ENCODE measurements around the gene RHBDD1. TPM values are rescaled to one million over a fixed set of nuclear protein-coding genes. Genes with fewer than 3 reads are reported as not detected.

RHBDD1 gene, protein sequence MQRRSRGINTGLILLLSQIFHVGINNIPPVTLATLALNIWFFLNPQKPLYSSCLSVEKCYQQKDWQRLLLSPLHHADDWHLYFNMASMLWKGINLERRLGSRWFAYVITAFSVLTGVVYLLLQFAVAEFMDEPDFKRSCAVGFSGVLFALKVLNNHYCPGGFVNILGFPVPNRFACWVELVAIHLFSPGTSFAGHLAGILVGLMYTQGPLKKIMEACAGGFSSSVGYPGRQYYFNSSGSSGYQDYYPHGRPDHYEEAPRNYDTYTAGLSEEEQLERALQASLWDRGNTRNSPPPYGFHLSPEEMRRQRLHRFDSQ
- 3.7 TPM for total RNA-seq

DNA sequence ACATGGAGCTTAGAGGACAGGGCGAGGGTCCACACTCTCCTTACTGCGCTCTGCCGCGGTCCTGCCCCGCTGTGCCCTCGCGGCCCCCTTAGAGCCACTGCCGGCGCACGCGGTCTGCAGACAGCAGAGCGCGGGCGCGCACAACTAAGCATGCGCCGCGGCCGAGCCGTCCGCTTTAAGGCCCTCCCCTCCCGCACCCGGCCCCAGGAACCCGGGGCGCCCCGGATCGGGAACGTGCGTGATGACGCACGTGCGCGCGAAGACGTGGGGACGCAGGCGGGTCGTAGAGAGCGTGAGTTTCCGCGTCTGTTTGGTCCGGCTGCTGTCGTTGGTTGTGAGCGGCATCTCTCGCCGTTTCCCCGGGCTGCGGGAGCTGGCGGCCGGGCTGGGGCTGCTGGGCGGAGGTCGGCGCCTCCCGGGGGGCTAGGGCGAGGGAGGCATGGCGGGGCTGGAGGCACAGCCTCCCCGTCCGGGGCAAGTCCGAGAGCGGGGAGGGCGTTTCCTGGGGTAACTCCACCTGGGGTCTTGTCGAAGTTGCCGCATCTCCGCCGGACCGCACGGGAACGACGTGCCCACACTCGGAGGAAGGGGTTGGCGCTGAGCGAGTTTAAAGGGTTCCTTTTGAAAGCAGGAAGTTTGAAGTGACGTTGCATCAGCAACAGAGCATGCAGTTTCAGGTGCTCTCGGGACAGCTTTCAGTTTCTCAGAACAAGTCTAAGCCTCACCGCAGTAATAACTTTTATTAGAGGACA is at the start of gene RHBDD1:
Gene RHBDD1, plus strand, starts transcription at position 259 of the 752 bp plus-strand sequence. CDS start 28,640 bp downstream, outside the sequence.
- peaks cover 2 to 10% of the 10 kb centered on the region in 2 donors for H3K4me1 ChIP-seq
- intact Hi-C loops (cut with DNase I) = loop anchor here (2.0 to 10.0 kb wide), 3 partner anchors 35 to 959 kb away; no protein-coding TSS in a partner anchor
- no peaks in the 10 kb centered on the region for H3K27me3 ChIP-seq
- peak within 1 kb of the TSS; percentile 89 to 96 for H3K4me3 ChIP-seq
- H3K27ac ChIP-seq = peak within 1 kb of the TSS; percentile 98 to 99
- no peaks in the 10 kb centered on the region for H3K36me3 ChIP-seq
- peak; percentile 72 to 96 for DNase-seq (ENCODE audit: low spot score in 2 of 2)
- H3K9me3 ChIP-seq = no peaks in the 10 kb centered on the region
- peak in 2 of 3 experiments; percentile 1 to 4 for TF ChIP-seq CTCF (IDR thresholded peaks at IDR 0.05)

GRCh38 chr2:226788064-226788463 is 47.8 kb upstream of the RHBDD1 start:
- Histone ChIP-seq H3K36me3 (no peaks in the 10 kb centered on the region), H3K4me3 (no peak overlapping the region), H3K9me3 (peaks cover 0 to 3% of the 10 kb centered on the region in 2 donors), H3K27me3 (no peaks in the 10 kb centered on the region), H3K27ac (peak overlapping the region in 1 of 2 donors; percentile 93), H3K4me1 (peaks cover 3 to 25% of the 10 kb centered on the region in 2 donors)
- no peak for TF ChIP-seq CTCF (IDR thresholded peaks at IDR 0.05)
- intact Hi-C loops (cut with DNase I) = no loop called here
- no peak for DNase-seq (ENCODE audit: low spot score in 2 of 2)

DNA sequence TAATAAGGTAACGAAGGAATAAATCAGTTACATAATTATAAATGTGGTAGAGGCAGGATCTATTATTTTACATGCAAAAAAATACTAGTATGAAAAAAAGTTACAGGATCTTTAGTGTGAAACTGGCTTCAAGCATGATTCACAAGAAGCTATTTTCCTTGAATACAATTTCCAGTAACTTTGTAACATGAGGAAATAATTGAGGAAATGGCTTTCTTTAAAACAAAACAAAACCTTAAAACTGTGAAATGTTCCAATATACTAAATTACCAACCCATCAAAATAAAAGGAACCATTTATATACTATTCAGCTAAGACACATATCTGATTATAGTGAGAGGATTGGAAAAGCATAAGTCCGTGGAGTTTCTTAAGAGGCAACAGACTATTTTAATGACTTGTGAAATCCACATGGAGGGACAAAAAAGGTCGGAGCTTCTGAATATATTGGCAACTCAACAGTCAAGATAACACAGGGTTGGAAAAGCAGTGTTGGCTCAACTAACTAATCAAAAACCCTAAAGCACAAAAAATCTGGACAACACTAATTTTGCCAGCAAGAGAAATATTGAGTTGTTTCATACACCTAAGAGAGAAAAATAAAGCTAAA is 46.9 kb upstream of the RHBDD1 start:
- H3K4me1 ChIP-seq = peaks cover 3 to 25% of the 10 kb centered on the region in 2 donors
- H3K9me3 ChIP-seq = peaks cover 0 to 3% of the 10 kb centered on the region in 2 donors
- no peak overlapping the region for H3K4me3 ChIP-seq
- peak overlapping the region; percentile 93 to 94 for H3K27ac ChIP-seq
- no peaks in the 10 kb centered on the region for H3K36me3 ChIP-seq
- intact Hi-C loops (cut with DNase I) = no loop called here
- TF ChIP-seq CTCF (IDR thresholded peaks at IDR 0.05) = no peak
- no peak for DNase-seq (ENCODE audit: low spot score in 2 of 2)
- no peaks in the 10 kb centered on the region for H3K27me3 ChIP-seq

DNA sequence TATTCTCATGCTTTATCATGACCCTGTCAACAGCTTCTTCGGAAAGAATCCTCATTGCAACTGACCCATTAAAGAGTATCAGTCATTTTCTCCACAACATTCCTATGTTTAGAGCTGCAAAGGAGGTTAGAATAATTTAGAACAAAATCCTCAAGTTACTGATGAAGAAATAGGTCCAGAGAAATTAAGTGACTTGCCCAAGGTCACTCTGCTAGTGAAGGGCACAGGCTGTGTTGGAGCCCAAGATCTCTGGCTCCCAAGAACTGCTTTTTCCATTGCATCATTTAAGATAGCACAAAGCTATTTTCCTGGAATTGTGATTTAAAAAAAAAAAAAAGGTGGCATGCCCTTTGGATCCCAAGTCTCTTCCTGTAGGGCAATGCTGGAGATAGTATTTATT is 45.8 kb upstream of the RHBDD1 start:
- no peaks in the 10 kb centered on the region for H3K9me3 ChIP-seq
- no peaks in the 10 kb centered on the region for H3K27me3 ChIP-seq
- no peak for TF ChIP-seq CTCF (IDR thresholded peaks at IDR 0.05)
- H3K27ac ChIP-seq = peak overlapping the region; percentile 93 to 94
- no peak for DNase-seq (ENCODE audit: low spot score in 2 of 2)
- H3K36me3 ChIP-seq = no peaks in the 10 kb centered on the region
- peak overlapping the region in 1 of 2 donors; percentile 4 for H3K4me3 ChIP-seq
- intact Hi-C loops (cut with DNase I) = loop anchor here (2.0 to 5.0 kb wide), 4 partner anchors 27 to 129 kb away; no protein-coding TSS in a partner anchor
- H3K4me1 ChIP-seq = peaks cover 3 to 25% of the 10 kb centered on the region in 2 donors

DNA sequence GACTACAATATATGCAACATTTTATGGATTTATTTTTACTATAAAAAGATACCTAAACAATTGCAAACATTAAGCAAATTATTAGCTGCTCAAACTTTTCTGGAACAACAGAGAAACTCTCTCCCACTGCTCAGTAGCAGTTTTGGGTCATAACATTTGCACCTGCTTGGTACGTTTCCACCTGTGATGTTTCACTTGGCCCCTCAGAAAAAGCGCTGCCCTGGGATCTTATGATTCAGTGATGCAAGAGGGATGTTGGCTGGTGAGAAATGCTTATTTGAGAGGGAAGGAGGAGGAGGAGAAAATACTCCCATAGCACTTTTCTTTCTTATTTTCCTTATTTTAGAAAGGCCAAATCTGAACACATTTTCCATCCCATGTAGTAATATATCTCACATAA is 45.4 kb upstream of the RHBDD1 start:
- intact Hi-C loops (cut with DNase I) = loop anchor here (2.0 to 5.0 kb wide), 4 partner anchors 28 to 130 kb away; no protein-coding TSS in a partner anchor
- no peak for DNase-seq (ENCODE audit: low spot score in 2 of 2)
- peak overlapping the region; percentile 93 to 94 for H3K27ac ChIP-seq

More for the DNA sequence above, 45.4 kb upstream of the RHBDD1 start:
- no peak for TF ChIP-seq CTCF (IDR thresholded peaks at IDR 0.05)
- H3K9me3 ChIP-seq = no peaks in the 10 kb centered on the region
- no peaks in the 10 kb centered on the region for H3K36me3 ChIP-seq
- H3K27me3 ChIP-seq = no peaks in the 10 kb centered on the region
- peaks cover 5 to 26% of the 10 kb centered on the region in 2 donors for H3K4me1 ChIP-seq
- peak overlapping the region; percentile 70 to 75 for H3K4me3 ChIP-seq

Data from ascending aorta (tissue), 2 donors.